Astrocyte of the spinal cord (primary cell): Measurements from ENCODE around the gene ACHE.

Experiments used
- DNase-seq: peaks from one replicate; pipeline ENCODE4 v3.0.0; 2011; ENCODE audit warnings: low read depth, low spot score
- H3K4me3 ChIP-seq: 2 replicates; pipeline ENCODE4 v1.5.1; 2011; ENCODE audit warnings: low read depth, mild to moderate bottlenecking, low read length, moderate library complexity
- CTCF ChIP-seq: IDR thresholded peaks from 2 replicates; pipeline ENCODE4 v1.5.1; 2012; ENCODE audit warnings: low read depth, mild to moderate bottlenecking, low read length, inconsistent platforms
- in situ Hi-C: cut with HindIII; loops from 2 replicates; pipeline ENCODE4 v1.10.0; 2017; ENCODE audit warnings: low sequenced_read_pairs

The ACHE gene

GRCh38 chr7:100865938-100866728 is 29.6 kb downstream of the ACHE start:
- no peak for TF ChIP-seq CTCF
- DNase-seq = peak; percentile 50
- in situ Hi-C loops = no loop called here
- H3K4me3 ChIP-seq = no peak overlapping the region

- no peak overlapping the region for H3K4me3 ChIP-seq
- peak; percentile 47 for DNase-seq
- no peak for TF ChIP-seq CTCF
- in situ Hi-C loops = no loop called here
Observed at GRCh38 chr7:100865372-100865911, 30.2 kb downstream of the ACHE start.

GRCh38 chr7:100864263-100864845 is 31.3 kb downstream of the ACHE start:
- in situ Hi-C loops = no loop called here
- no peak for TF ChIP-seq CTCF
- H3K4me3 ChIP-seq = no peak overlapping the region
- DNase-seq = no peak

GRCh38 chr7:100863406-100863950 is 32.2 kb downstream of the ACHE start:
- in situ Hi-C loops = no loop called here

GRCh38 chr7:100861616-100861985 is 34.1 kb downstream of the ACHE start:
- no peak for TF ChIP-seq CTCF
- no peak overlapping the region for H3K4me3 ChIP-seq
- DNase-seq = no peak
- in situ Hi-C loops = no loop called here

More at GRCh38 chr7:100863406-100863950, 32.2 kb downstream of the ACHE start:
- peak; percentile 58 for DNase-seq
- no peak for TF ChIP-seq CTCF
- H3K4me3 ChIP-seq = no peak overlapping the region

- TF ChIP-seq CTCF = no peak
- no peak overlapping the region for H3K4me3 ChIP-seq
- in situ Hi-C loops = no loop called here
- no peak for DNase-seq
Observed at GRCh38 chr7:100860702-100861615, 34.7 kb downstream of the ACHE start.
